ENCODE results near the gene PTGIS.

DNA sequence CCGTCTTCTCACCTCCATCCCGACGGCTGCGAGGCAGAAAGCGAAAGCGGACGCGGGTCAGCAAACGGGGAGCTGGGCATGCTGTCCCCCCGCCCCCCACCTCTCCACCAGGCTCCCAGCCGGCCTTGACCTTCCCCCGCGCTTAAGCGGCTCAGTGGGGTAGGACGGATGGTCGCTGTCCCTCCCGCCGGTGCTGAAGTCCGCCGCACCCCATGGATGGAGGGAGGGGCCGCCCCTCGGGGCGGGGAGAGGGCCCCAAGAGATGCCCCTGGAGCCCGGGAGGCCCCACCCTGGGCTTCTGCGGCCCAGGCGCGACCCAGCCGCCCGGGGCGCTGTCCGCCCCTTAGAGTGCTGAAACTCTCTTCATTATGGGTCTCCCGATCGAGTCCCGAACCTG is 85.3 kb downstream of the PTGIS start, which contains the start of gene KCNB1:
- TF ChIP-seq, protein P1, sequence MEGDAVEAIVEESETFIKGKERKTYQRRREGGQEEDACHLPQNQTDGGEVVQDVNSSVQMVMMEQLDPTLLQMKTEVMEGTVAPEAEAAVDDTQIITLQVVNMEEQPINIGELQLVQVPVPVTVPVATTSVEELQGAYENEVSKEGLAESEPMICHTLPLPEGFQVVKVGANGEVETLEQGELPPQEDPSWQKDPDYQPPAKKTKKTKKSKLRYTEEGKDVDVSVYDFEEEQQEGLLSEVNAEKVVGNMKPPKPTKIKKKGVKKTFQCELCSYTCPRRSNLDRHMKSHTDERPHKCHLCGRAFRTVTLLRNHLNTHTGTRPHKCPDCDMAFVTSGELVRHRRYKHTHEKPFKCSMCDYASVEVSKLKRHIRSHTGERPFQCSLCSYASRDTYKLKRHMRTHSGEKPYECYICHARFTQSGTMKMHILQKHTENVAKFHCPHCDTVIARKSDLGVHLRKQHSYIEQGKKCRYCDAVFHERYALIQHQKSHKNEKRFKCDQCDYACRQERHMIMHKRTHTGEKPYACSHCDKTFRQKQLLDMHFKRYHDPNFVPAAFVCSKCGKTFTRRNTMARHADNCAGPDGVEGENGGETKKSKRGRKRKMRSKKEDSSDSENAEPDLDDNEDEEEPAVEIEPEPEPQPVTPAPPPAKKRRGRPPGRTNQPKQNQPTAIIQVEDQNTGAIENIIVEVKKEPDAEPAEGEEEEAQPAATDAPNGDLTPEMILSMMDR (IDR thresholded peaks at IDR 0.05) = no peak
- no peak for TF ChIP-seq POLR2A (IDR thresholded peaks at IDR 0.05)
- peak in 1 of 3 donors; percentile 20 for TF ChIP-seq POLR2AphosphoS5 (IDR thresholded peaks at IDR 0.05)
